Endothelial cell of umbilical vein (primary cell): ENCODE results near the gene KRT86. TPM values are rescaled to one million over a fixed set of nuclear protein-coding genes. Genes with fewer than 3 reads are reported as not detected.

Experiments
- BruUV-seq: library from RNA; stranded (reverse); fragments of 400-500 nt; replicated peaks from 2 replicates; lab custom pipeline; 2021; lab: Mats Ljungman, UMichigan
- CTCF ChIA-PET: fragments of 300-600, 350-600 bp; sonication (Branson Sonifier 250); formaldehyde crosslinking; loops from one replicate; lab custom pipeline; 2021; ENCODE audit warnings: antibody characterized with exemption, inconsistent platforms; lab: Charles Lee
- POLR2A ChIA-PET: fragments of 300-600, 350-600 bp; sonication (Branson Sonifier 250); formaldehyde crosslinking; loops from one replicate; lab custom pipeline; 2021; ENCODE audit warnings: antibody characterized with exemption, inconsistent platforms; lab: Charles Lee
- DNase-seq: peaks from one replicate; pipeline ENCODE4 v3.0.0-alpha.2; 2011; ENCODE audit warnings: low read depth, low spot score
- FAIRE-seq: peaks from 2 replicates; lab custom pipeline; 2011; peaks lifted over from hg19 to GRCh38; lab: Jason Lieb, UNC
- H2AFZ ChIP-seq: 2 replicates; pipeline ENCODE4 v1.6.0; 2012; ENCODE audit warnings: low read depth, low read length, control low read depth, inconsistent platforms
- H3K27ac ChIP-seq: 2 replicates; pipeline ENCODE4 v1.5.1; 2011; ENCODE audit warnings: low read depth, mild to moderate bottlenecking, control low read depth, low read length, moderate library complexity; ENCODE audit not compliant: insufficient read depth
- H3K27me3 ChIP-seq, 2 experiments: 2 replicates each; pipeline versions ENCODE4 v1.6.0 to v1.6.1; 2011; ENCODE audit warnings: low read length in 2 of 2, mixed read lengths in 1 of 2; ENCODE audit not compliant: control insufficient read depth in 2 of 2, insufficient read depth in 2 of 2
- H3K36me3 ChIP-seq, 2 experiments: 2 replicates in 1 of 2; 3 replicates in 1 of 2; pipeline ENCODE4 v1.5.1; 2011; ENCODE audit warnings: low read length in 2 of 2, mild to moderate bottlenecking in 1 of 2, moderate library complexity in 1 of 2; ENCODE audit not compliant: control insufficient read depth in 2 of 2, insufficient read depth in 2 of 2; ENCODE audit errors: extremely low read depth in 1 of 2
- H3K4me1 ChIP-seq: 3 replicates; pipeline ENCODE4 v1.5.1; 2011; ENCODE audit warnings: mild to moderate bottlenecking, low read length; ENCODE audit not compliant: control insufficient read depth, insufficient read depth; ENCODE audit errors: extremely low read depth
- H3K4me2 ChIP-seq: 2 replicates; pipeline ENCODE4 v1.6.1; 2011; ENCODE audit warnings: low read length, control low read depth, mixed read lengths; ENCODE audit not compliant: insufficient read depth
- H3K4me3 ChIP-seq, 3 experiments: fragments of 200-600 bp in 1 of 3; sonication (generic), shearing (Covaris generic) in 1 of 3; replicated peaks in 1 of 3; 2 replicates each; pipeline ENCODE4 v1.5.1; 2011 to 2016; ENCODE audit warnings: control low read depth in 3 of 3, low read length in 3 of 3, mild to moderate bottlenecking in 2 of 3, inconsistent platforms in 1 of 3, low read depth in 1 of 3, moderate library complexity in 1 of 3; ENCODE audit not compliant: insufficient read depth in 1 of 3
- H3K79me2 ChIP-seq: 2 replicates; pipeline ENCODE4 v1.6.0; 2012; ENCODE audit warnings: low read length, inconsistent platforms; ENCODE audit not compliant: control insufficient read depth, insufficient read depth
- H3K9ac ChIP-seq: replicated peaks from 2 replicates; pipeline ENCODE3; 2011; ENCODE audit warnings: low read length, control low read depth; ENCODE audit not compliant: insufficient read depth; ENCODE audit errors: extremely low read depth
- H3K9me1 ChIP-seq: replicated peaks from 3 replicates; pipeline ENCODE4 v1.6.0; 2011; ENCODE audit warnings: mild to moderate bottlenecking, low read length; ENCODE audit not compliant: control insufficient read depth, insufficient read depth; ENCODE audit errors: extremely low read depth
- H3K9me3 ChIP-seq: replicated peaks from 2 replicates; pipeline ENCODE4 v1.5.1; 2012; ENCODE audit warnings: low read length, inconsistent platforms; ENCODE audit not compliant: control insufficient read depth, insufficient read depth
- H4K20me1 ChIP-seq: replicated peaks from 2 replicates; pipeline ENCODE3; 2011; ENCODE audit warnings: mild to moderate bottlenecking, low read length; ENCODE audit not compliant: control insufficient read depth, insufficient read depth; ENCODE audit errors: extremely low read depth
- EZH2 ChIP-seq: IDR thresholded peaks from 2 replicates; pipeline ENCODE4 v1.6.1; 2012; ENCODE audit warnings: borderline replicate concordance, low read depth, mild to moderate bottlenecking, moderate library complexity, low read length, inconsistent platforms; ENCODE audit not compliant: severe bottlenecking
- FOS ChIP-seq: IDR thresholded peaks from 2 replicates; pipeline ENCODE4 v1.6.1; 2011; ENCODE audit warnings: mild to moderate bottlenecking, low read length, moderate library complexity, borderline replicate concordance; ENCODE audit not compliant: insufficient read depth
- GATA2 ChIP-seq: IDR thresholded peaks from 2 replicates; pipeline ENCODE4 v1.7.0; 2011; ENCODE audit warnings: low read depth, mild to moderate bottlenecking, moderate library complexity, mixed read lengths, low read length; ENCODE audit not compliant: insufficient read length, insufficient read depth
- JUN ChIP-seq: IDR thresholded peaks from 2 replicates; pipeline ENCODE4 v1.6.1; 2011; ENCODE audit warnings: borderline replicate concordance, low read depth; ENCODE audit not compliant: insufficient read length, insufficient read depth
- MAX ChIP-seq: IDR thresholded peaks from 2 replicates; pipeline ENCODE4 v1.6.1; 2011; ENCODE audit not compliant: insufficient read depth, insufficient read length
- MYC ChIP-seq: IDR thresholded peaks from one replicate; pipeline ENCODE4 v1.6.1; 2011; ENCODE audit warnings: mild to moderate bottlenecking, low read depth, low read length
- POLR2A ChIP-seq: IDR thresholded peaks from 2 replicates; pipeline ENCODE4 v1.6.1; 2012; ENCODE audit warnings: low read depth, mild to moderate bottlenecking, control low read depth, low read length
- POLR2AphosphoS5 ChIP-seq: IDR thresholded peaks from 2 replicates; pipeline ENCODE4 v1.6.1; 2012; ENCODE audit warnings: low read depth, mild to moderate bottlenecking, control low read depth, low read length, moderate library complexity; ENCODE audit not compliant: insufficient read depth
- dilution Hi-C: fragments of 300-500 bp; cut with MboI; formaldehyde crosslinking; loops from one replicate; pipeline ENCODE4 v1.15.0; 2019; ENCODE audit warnings: low sequenced_read_pairs; ENCODE audit not compliant: extremely low pct_ligation_motif_present
- intact Hi-C: fragments of 100-400 bp; cut with micrococcal nuclease; formaldehyde crosslinking; loops from one replicate; pipeline ENCODE4 v1.10.0; 2022
- polyA plus RNA-seq, 4 experiments: library from polyadenylated mRNA; depleted of rRNA in 3 of 4; stranded (reverse) in 3 of 4; unstranded in 1 of 4; fragments of >200 nt; gene quantifications; 2 replicates each; pipeline versions ENCODE4 v1.2.1 to v1.2.3, GENCODE V29; 2011 to 2012; ENCODE audit warnings: missing spikeins in 1 of 4
- total RNA-seq: library from RNA; stranded (reverse); gene quantifications from 2 replicates; pipeline ENCODE4 v1.2.3, GENCODE V29; 2021
- TF ChIP-seq, protein P1 (sequence below), 2 donors: IDR thresholded peaks; 1 replicate in 1 of 2; 2 replicates in 1 of 2; pipeline ENCODE4 v1.5.1; 2011; ENCODE audit warnings: low read length in 2 of 2, mild to moderate bottlenecking in 2 of 2, moderate library complexity in 2 of 2, control low read depth in 1 of 2, inconsistent platforms in 1 of 2, low read depth in 1 of 2; ENCODE audit not compliant: insufficient read depth in 1 of 2; ENCODE audit errors: extremely low read depth in 1 of 2

Gene KRT86
- total and polyA plus RNA-seq, 2 donors (not counting 3 experiments of a cell fraction or from before 2014, with no cell fraction given): not detected

DNA sequence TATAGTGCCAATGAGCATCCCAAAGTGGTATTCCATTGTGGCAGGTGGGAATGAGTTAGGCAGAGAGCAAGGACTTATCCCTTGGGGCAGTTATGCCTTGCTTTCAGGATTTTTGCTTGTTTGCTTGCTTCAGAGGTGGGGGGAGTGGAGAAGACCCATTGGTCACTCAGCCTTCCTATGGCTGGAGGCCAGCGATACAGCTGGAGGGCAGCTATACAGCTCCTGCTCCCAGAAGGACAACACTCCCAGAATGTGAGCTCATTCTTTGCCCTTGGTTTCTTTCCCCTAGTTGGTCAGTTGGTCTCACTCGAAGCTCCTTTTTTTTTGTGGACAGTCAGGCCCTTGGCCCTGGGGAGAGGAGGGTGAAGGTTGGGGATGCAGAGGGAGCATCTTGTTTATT lies 32.3 kb downstream of the KRT86 start:
- DNase-seq (no peak), FAIRE-seq (no peak)
- dilution Hi-C loops (no loop called here), intact Hi-C loops (no loop called here)
- TF ChIP-seq GATA2: no peak
- TF ChIP-seq MYC: no peak
- TF ChIP-seq POLR2AphosphoS5: no peak
- no peak for TF ChIP-seq POLR2A
- no peak for TF ChIP-seq JUN
- TF ChIP-seq EZH2: no peak
- TF ChIP-seq, protein P1, sequence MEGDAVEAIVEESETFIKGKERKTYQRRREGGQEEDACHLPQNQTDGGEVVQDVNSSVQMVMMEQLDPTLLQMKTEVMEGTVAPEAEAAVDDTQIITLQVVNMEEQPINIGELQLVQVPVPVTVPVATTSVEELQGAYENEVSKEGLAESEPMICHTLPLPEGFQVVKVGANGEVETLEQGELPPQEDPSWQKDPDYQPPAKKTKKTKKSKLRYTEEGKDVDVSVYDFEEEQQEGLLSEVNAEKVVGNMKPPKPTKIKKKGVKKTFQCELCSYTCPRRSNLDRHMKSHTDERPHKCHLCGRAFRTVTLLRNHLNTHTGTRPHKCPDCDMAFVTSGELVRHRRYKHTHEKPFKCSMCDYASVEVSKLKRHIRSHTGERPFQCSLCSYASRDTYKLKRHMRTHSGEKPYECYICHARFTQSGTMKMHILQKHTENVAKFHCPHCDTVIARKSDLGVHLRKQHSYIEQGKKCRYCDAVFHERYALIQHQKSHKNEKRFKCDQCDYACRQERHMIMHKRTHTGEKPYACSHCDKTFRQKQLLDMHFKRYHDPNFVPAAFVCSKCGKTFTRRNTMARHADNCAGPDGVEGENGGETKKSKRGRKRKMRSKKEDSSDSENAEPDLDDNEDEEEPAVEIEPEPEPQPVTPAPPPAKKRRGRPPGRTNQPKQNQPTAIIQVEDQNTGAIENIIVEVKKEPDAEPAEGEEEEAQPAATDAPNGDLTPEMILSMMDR (IDR thresholded peaks at IDR 0.05; ENCODE audit: extremely low read depth in 1 of 2, insufficient read depth in 1 of 2, low read depth in 1 of 2, low read length in 2 of 2): no peak
- no peak for TF ChIP-seq MAX
- no peak for TF ChIP-seq FOS
- Histone ChIP-seq H3K9me1 (no peaks in the 10 kb centered on the region), H3K4me3 (no peak overlapping the region), H3K4me1 (no peaks in the 10 kb centered on the region), H3K9me3 (no peaks in the 10 kb centered on the region), H3K9ac (no peak overlapping the region), H3K27me3 (peaks cover 53 to 54% of the 10 kb centered on the region in 2 experiments), H2AFZ (no peak overlapping the region), H3K79me2 (no peaks in the 10 kb centered on the region), H3K36me3 (no peaks in the 10 kb centered on the region), H3K27ac (no peak overlapping the region), H3K4me2 (no peak overlapping the region), H4K20me1 (no peaks in the 10 kb centered on the region)
- BruUV-seq: no TSS peak
- ChIA-PET POLR2A (interaction anchor here (0.6 kb wide), 1 partner anchor 1407 kb away, joined by 3 read pairs; no protein-coding TSS in a partner anchor), CTCF (interaction anchor here (1.1 to 2.3 kb wide), 15 partner anchors 9 to 573 kb away, joined by 3 to 14 read pairs (median 5); partner anchors contain the start of gene KRT83)
